Tibial nerve (tissue), 3 donors: ENCODE measurements around the gene ABCG5.

Experiments used
- POLR2A ChIP-seq, 2 donors: fragments of 450-650 bp; IDR thresholded peaks; one replicate each; pipeline ENCODE4 v1.6.1; 2017; ENCODE audit warnings: antibody characterized with exemption in 2 of 2, mild to moderate bottlenecking in 2 of 2, moderate library complexity in 2 of 2
- TF ChIP-seq, protein P1 (sequence below), 5 experiments: fragments of 200-600 bp in 3 of 5; fragments of 450-650 bp in 2 of 5; sonication (generic) in 3 of 5; IDR thresholded peaks; one replicate each; pipeline ENCODE4 v1.5.1; 2016 to 2019; ENCODE audit warnings: antibody characterized with exemption in 5 of 5, mild to moderate bottlenecking in 3 of 5, moderate library complexity in 2 of 5

DNA sequence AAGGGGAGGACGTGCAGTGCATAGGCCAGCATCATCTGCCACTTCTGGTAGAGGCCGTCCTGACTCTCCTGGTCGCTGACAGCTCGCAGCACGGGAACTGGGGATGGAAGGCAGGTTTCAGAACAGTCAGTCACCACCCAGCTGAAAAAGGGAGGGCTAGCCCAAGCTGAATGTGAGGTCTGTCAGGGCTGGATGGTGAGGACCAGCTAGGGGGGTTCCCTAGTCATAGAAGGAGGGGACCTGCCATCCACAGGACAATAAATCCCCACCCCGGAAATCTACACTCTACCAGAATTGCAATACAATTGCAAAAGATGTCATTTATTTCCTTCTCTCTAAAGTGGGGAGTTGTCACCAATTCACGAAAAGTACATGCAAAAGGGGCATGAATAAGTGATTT, 15.8 kb downstream of the ABCG5 start:
- no peak for TF ChIP-seq POLR2A (IDR thresholded peaks at IDR 0.05)
- TF ChIP-seq, protein P1, sequence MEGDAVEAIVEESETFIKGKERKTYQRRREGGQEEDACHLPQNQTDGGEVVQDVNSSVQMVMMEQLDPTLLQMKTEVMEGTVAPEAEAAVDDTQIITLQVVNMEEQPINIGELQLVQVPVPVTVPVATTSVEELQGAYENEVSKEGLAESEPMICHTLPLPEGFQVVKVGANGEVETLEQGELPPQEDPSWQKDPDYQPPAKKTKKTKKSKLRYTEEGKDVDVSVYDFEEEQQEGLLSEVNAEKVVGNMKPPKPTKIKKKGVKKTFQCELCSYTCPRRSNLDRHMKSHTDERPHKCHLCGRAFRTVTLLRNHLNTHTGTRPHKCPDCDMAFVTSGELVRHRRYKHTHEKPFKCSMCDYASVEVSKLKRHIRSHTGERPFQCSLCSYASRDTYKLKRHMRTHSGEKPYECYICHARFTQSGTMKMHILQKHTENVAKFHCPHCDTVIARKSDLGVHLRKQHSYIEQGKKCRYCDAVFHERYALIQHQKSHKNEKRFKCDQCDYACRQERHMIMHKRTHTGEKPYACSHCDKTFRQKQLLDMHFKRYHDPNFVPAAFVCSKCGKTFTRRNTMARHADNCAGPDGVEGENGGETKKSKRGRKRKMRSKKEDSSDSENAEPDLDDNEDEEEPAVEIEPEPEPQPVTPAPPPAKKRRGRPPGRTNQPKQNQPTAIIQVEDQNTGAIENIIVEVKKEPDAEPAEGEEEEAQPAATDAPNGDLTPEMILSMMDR (IDR thresholded peaks at IDR 0.05), result no peak
